GM19035 (cell line): Measurements from ENCODE around the gene FGFBP3.

Experiments used
- ATAC-seq: cut with Tn5 transposase; IDR thresholded peaks from one replicate; pipeline ENCODE4 v1.9.1; 2021; ENCODE audit not compliant: unreplicated experiment

Gene FGFBP3

DNA sequence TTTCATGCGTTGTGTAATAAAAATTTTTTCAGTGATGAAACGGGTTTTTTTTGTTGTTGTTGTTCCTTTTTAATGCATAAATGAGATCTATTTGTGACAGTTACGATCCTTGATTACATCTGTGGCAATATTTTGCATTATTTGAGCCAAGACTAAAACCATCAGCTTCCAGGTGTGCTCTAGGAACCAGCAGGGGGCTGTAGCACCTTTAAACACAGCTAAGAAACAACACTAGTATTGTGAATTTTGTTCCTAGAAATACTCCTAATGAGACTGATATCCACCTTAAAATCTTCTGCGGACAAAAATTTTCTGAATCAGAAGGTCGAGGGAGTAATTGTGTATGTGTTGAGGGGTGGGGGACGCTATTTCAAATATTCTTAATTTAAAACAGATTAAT lies 52.6 kb downstream of the FGFBP3 start:
- ATAC-seq: no peak
